Lung (tissue), 12 donors: Measurements from ENCODE around the gene IMPACT. TPM values are rescaled to one million over a fixed set of nuclear protein-coding genes. Genes with fewer than 3 reads are reported as not detected.

ENCODE experiments used
- ATAC-seq: fragments of 200-7000 bp; cut with Tn5 transposase; one replicate; pipeline ENCODE4 v1.9.1; 2020; ENCODE audit warnings: moderate number of reproducible peaks; ENCODE audit not compliant: insufficient read depth, low FRiP score
- DNase-seq, 3 donors: peaks; one replicate each; pipeline ENCODE4 v3.0.0-alpha.2; 2013 to 2017
- H3K27ac ChIP-seq, 2 donors: one replicate each; pipeline ENCODE4 v1.5.1; 2013; ENCODE audit warnings: mild to moderate bottlenecking in 2 of 2, moderate library complexity in 2 of 2, control low read depth in 1 of 2, inconsistent platforms in 1 of 2, low read depth in 1 of 2, low read length in 1 of 2
- H3K27me3 ChIP-seq, 3 donors: one replicate each; pipeline ENCODE4 v1.5.1; 2013; ENCODE audit warnings: low read length in 2 of 3; ENCODE audit not compliant: control insufficient read depth in 3 of 3, insufficient read depth in 3 of 3
- H3K36me3 ChIP-seq, 4 donors: one replicate each; pipeline ENCODE4 v1.5.1; 2013; ENCODE audit warnings: low read length in 4 of 4, mild to moderate bottlenecking in 1 of 4, moderate library complexity in 1 of 4; ENCODE audit not compliant: control insufficient read depth in 4 of 4, insufficient read depth in 4 of 4
- H3K4me1 ChIP-seq, 5 donors: one replicate each; pipeline ENCODE4 v1.5.1; 2013; ENCODE audit warnings: low read length in 5 of 5, mild to moderate bottlenecking in 2 of 5, moderate library complexity in 1 of 5; ENCODE audit not compliant: control insufficient read depth in 5 of 5, insufficient read depth in 5 of 5
- H3K4me3 ChIP-seq: one replicate; pipeline ENCODE4 v1.5.1; 2013; ENCODE audit warnings: mild to moderate bottlenecking, control low read depth, moderate library complexity
- H3K9ac ChIP-seq, 2 donors: one replicate each; pipeline ENCODE4 v1.5.1; 2013; ENCODE audit warnings: low read length in 2 of 2, control low read depth in 1 of 2; ENCODE audit not compliant: insufficient read depth in 1 of 2
- H3K9me3 ChIP-seq, 4 donors: one replicate each; pipeline ENCODE4 v1.5.1; 2013; ENCODE audit warnings: low read length in 3 of 4, mild to moderate bottlenecking in 1 of 4, moderate library complexity in 1 of 4; ENCODE audit not compliant: control insufficient read depth in 4 of 4, insufficient read depth in 3 of 4
- WGBS, 2 donors: extraction: QIAGEN DNeasy Blood & Tissue Kit; methylation state at CpG; one replicate each; pipeline ENCODE4 v1.1.7; 2013; 5-methylcytosine and 5-hydroxymethylcytosine counted together
- polyA plus RNA-seq, 2 donors: library from polyadenylated mRNA; stranded (reverse); fragments of 200-250 nt; gene quantifications; one replicate each; pipeline ENCODE4 v1.2.1, GENCODE V29; 2013
- total RNA-seq, 2 donors: library from RNA; depleted of rRNA in 1 of 2; stranded (reverse); fragments of >200 nt in 1 of 2; gene quantifications; one replicate each; pipeline ENCODE4 v1.2.1, GENCODE V29; 2014 to 2021
- TF ChIP-seq, protein P1 (sequence below): IDR thresholded peaks from 2 replicates; pipeline ENCODE4 v1.5.1; 2012; ENCODE audit warnings: mild to moderate bottlenecking; ENCODE audit errors: control extremely low read depth, extremely low read depth
- donor health status: control.
- donor health status: control.
- donor health status: Bipolar disorder and iron deficiency.
- donor health status: healthy.
- donor health status: DM: yes; HTN: yes; CAD: no.

The IMPACT gene
- total and polyA plus RNA-seq, 4 donors: 12.0 to 29.6 (median 25.0) TPM

DNA sequence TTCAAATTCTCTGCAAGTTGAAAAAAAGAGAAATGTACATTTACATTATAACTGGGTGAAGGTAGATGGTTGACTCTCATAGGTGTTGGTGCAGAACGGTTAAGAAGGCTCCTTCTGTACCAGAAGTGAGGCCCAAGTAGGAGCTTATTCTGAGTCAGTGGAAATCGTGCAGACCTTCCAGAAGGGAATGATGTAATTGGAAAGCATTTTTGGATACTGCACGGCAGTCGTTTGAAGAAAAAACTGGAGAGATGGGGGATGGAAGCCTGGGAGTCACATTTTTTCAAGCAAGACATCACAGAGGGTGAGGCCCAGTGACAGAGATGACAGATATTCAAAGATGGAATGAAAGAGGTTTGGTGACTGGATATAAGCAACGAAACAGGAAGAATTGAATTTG is 73.3 kb downstream of the IMPACT start:
- H3K9me3 ChIP-seq: peaks cover 0 to 2% (median 0%) of the 10 kb centered on the region in 4 donors
- H3K9ac ChIP-seq: no peak overlapping the region
- H3K36me3 ChIP-seq: no peaks in the 10 kb centered on the region
- TF ChIP-seq, protein P1, sequence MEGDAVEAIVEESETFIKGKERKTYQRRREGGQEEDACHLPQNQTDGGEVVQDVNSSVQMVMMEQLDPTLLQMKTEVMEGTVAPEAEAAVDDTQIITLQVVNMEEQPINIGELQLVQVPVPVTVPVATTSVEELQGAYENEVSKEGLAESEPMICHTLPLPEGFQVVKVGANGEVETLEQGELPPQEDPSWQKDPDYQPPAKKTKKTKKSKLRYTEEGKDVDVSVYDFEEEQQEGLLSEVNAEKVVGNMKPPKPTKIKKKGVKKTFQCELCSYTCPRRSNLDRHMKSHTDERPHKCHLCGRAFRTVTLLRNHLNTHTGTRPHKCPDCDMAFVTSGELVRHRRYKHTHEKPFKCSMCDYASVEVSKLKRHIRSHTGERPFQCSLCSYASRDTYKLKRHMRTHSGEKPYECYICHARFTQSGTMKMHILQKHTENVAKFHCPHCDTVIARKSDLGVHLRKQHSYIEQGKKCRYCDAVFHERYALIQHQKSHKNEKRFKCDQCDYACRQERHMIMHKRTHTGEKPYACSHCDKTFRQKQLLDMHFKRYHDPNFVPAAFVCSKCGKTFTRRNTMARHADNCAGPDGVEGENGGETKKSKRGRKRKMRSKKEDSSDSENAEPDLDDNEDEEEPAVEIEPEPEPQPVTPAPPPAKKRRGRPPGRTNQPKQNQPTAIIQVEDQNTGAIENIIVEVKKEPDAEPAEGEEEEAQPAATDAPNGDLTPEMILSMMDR: no peak
- DNase-seq (no peak), ATAC-seq (no peak)
- no peaks in the 10 kb centered on the region for H3K27me3 ChIP-seq
- no peak overlapping the region for H3K27ac ChIP-seq
- no peaks in the 10 kb centered on the region for H3K4me1 ChIP-seq
- no peak overlapping the region for H3K4me3 ChIP-seq
- WGBS, 2 donors: 71 to 79% methylated on average over 5 of the region's 5 CpGs

DNA sequence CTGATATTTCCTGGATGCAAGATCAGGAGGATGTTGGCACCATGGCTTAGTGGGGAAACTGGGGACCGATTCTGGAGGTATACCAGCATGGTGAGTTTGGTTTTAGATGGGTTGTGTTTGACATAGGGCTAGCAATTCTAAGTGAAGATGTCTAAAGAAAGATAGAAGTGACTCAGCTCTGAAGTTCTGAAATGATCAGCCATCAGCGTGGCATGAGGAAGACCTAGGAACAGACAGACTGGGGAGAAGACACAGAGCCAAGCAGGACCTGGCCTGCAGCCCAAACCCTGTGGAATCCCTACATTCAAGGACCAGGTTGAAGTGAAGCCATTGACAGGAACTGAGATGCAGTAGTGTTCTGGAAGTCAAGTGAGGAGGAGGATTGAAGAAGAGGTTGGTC is 73.7 kb downstream of the IMPACT start:
- H3K27me3 ChIP-seq: no peaks in the 10 kb centered on the region
- H3K9me3 ChIP-seq: peaks cover 0 to 2% (median 0%) of the 10 kb centered on the region in 4 donors
- TF ChIP-seq, protein P1: no peak
- peaks cover 0 to 2% (median 0%) of the 10 kb centered on the region in 5 donors for H3K4me1 ChIP-seq
- no peaks in the 10 kb centered on the region for H3K36me3 ChIP-seq
- DNase-seq (no peak), ATAC-seq (no peak)
- no peak overlapping the region for H3K4me3 ChIP-seq
- no peak overlapping the region for H3K9ac ChIP-seq
- 86 to 93% methylated on average over 2 of the region's 2 CpGs for WGBS, 2 donors
- no peak overlapping the region for H3K27ac ChIP-seq

DNA sequence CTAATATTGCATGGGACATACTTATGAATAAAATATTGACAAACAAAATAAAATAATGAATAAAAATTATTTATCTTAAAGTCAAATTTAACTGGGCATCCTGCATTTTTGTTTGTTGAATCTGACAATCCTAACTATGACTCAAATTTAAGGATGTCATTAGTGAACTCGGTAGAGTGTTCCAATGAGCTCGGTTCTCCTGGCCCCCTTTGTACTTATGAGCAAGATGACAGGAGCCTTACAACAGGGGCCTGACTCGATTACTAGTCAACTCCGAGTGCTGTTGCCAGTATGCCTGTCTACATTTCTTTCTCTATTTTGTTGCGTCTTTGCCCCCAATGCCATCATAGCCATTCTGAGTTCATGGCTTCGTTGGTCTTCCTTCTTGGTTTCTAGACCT is 74.3 kb downstream of the IMPACT start:
- ATAC-seq: no peak
- no peaks in the 10 kb centered on the region for H3K27me3 ChIP-seq
- H3K27ac ChIP-seq: no peak overlapping the region
- no peak overlapping the region for H3K4me3 ChIP-seq
- no peaks in the 10 kb centered on the region for H3K9me3 ChIP-seq
- H3K36me3 ChIP-seq: no peaks in the 10 kb centered on the region
- peaks cover 0 to 6% (median 0%) of the 10 kb centered on the region in 5 donors for H3K4me1 ChIP-seq
- no peak overlapping the region for H3K9ac ChIP-seq
- TF ChIP-seq, protein P1: no peak
- WGBS, 2 donors: 91 to 97% methylated on average over 6 of the region's 6 CpGs
- DNase-seq: no peak
